H9 (cell line): Measurements from ENCODE around the gene SLC35A1. TPM values are rescaled to one million over a fixed set of nuclear protein-coding genes. Genes with fewer than 3 reads are reported as not detected.

Experiments
- DNase-seq: peaks from one replicate; pipeline ENCODE4 v3.0.0-alpha.2; 2017
- H2AFZ ChIP-seq: one replicate; pipeline ENCODE4 v1.6.1; 2013; ENCODE audit warnings: mild to moderate bottlenecking, low read length, control low read depth, moderate library complexity
- H2AK5ac ChIP-seq: 2 replicates; pipeline ENCODE4 v1.6.1; 2013; ENCODE audit warnings: low read length, control low read depth, mixed read lengths; ENCODE audit not compliant: insufficient read length
- H2BK120ac ChIP-seq: one replicate; pipeline ENCODE4 v1.6.1; 2013; ENCODE audit warnings: low read depth, mild to moderate bottlenecking, low read length, control low read depth, inconsistent platforms; ENCODE audit not compliant: poor library complexity, severe bottlenecking
- H2BK12ac ChIP-seq: 2 replicates; pipeline ENCODE4 v1.6.1; 2013; ENCODE audit warnings: low read length, control low read depth, mixed read lengths, low read depth; ENCODE audit not compliant: insufficient read length
- H2BK15ac ChIP-seq: 2 replicates; pipeline ENCODE4 v1.6.1; 2013; ENCODE audit warnings: low read depth, low read length, control low read depth
- H2BK20ac ChIP-seq: one replicate; pipeline ENCODE4 v1.6.1; 2013; ENCODE audit warnings: low read depth, mild to moderate bottlenecking, low read length, control low read depth, inconsistent platforms; ENCODE audit not compliant: poor library complexity, severe bottlenecking
- H2BK5ac ChIP-seq: 2 replicates; pipeline ENCODE4 v1.6.1; 2013; ENCODE audit warnings: low read length, control low read depth, mixed read lengths; ENCODE audit not compliant: insufficient read length
- H3K14ac ChIP-seq: 2 replicates; pipeline ENCODE4 v1.6.1; 2013; ENCODE audit warnings: low read length, control low read depth; ENCODE audit not compliant: insufficient read depth
- H3K18ac ChIP-seq: 2 replicates; pipeline ENCODE4 v1.6.1; 2013; ENCODE audit warnings: low read depth, mild to moderate bottlenecking, mixed read lengths, low read length, control low read depth; ENCODE audit not compliant: insufficient read length
- H3K23ac ChIP-seq: 2 replicates; pipeline ENCODE4 v1.6.1; 2013; ENCODE audit warnings: low read length, control low read depth, mixed read lengths, low read depth; ENCODE audit not compliant: insufficient read length
- H3K23me2 ChIP-seq: 2 replicates; pipeline ENCODE4 v1.6.1; 2013; ENCODE audit warnings: low read depth, mild to moderate bottlenecking, mixed read lengths, low read length, control low read depth; ENCODE audit not compliant: insufficient read length, poor library complexity, severe bottlenecking
- H3K27ac ChIP-seq: 2 replicates; pipeline ENCODE4 v1.5.1; 2013; ENCODE audit warnings: low read length, control low read depth, mixed read lengths, low read depth; ENCODE audit not compliant: insufficient read length
- H3K27me3 ChIP-seq: 2 replicates; pipeline ENCODE4 v1.6.1; 2013; ENCODE audit warnings: low read length, control low read depth, inconsistent platforms; ENCODE audit not compliant: insufficient read depth
- H3K4ac ChIP-seq: 2 replicates; pipeline ENCODE4 v1.6.1; 2013; ENCODE audit warnings: low read depth, mild to moderate bottlenecking, control low read depth, inconsistent platforms, low read length, moderate library complexity
- H3K4me1 ChIP-seq: 2 replicates; pipeline ENCODE4 v1.6.1; 2013; ENCODE audit warnings: low read length, control low read depth, inconsistent platforms; ENCODE audit not compliant: insufficient read depth
- H3K4me2 ChIP-seq: 2 replicates; pipeline ENCODE4 v1.6.1; 2013; ENCODE audit warnings: low read length, control low read depth, mixed read lengths; ENCODE audit not compliant: insufficient read length, insufficient read depth
- H3K56ac ChIP-seq: 2 replicates; pipeline ENCODE4 v1.6.1; 2013; ENCODE audit warnings: low read depth, mild to moderate bottlenecking, mixed read lengths, low read length, control low read depth; ENCODE audit not compliant: insufficient read length
- H3K79me1 ChIP-seq: 2 replicates; pipeline ENCODE4 v1.6.1; 2013; ENCODE audit warnings: low read depth, mild to moderate bottlenecking, moderate library complexity, low read length, control low read depth, inconsistent platforms; ENCODE audit not compliant: insufficient read depth, poor library complexity, severe bottlenecking
- H3K79me2 ChIP-seq: 2 replicates; pipeline ENCODE4 v1.6.1; 2013; ENCODE audit warnings: low read length, control low read depth, inconsistent platforms; ENCODE audit not compliant: insufficient read depth
- H3K9ac ChIP-seq: 2 replicates; pipeline ENCODE4 v1.6.1; 2013; ENCODE audit warnings: low read length, control low read depth, mixed read lengths; ENCODE audit not compliant: insufficient read length; ENCODE audit errors: extremely low read depth
- H3K9me3 ChIP-seq: one replicate; pipeline ENCODE4 v1.6.1; 2013; ENCODE audit warnings: low read depth, low read length, inconsistent platforms; ENCODE audit not compliant: control insufficient read depth
- H3T11ph ChIP-seq: one replicate; pipeline ENCODE4 v1.6.1; 2013; ENCODE audit warnings: mild to moderate bottlenecking, low read length, control low read depth, inconsistent platforms
- H4K20me1 ChIP-seq: one replicate; pipeline ENCODE4 v1.6.1; 2013; ENCODE audit not compliant: control insufficient read depth, insufficient read length, insufficient read depth
- H4K5ac ChIP-seq: 2 replicates; pipeline ENCODE4 v1.6.1; 2013; ENCODE audit warnings: low read depth, mild to moderate bottlenecking, mixed read lengths, low read length, control low read depth; ENCODE audit not compliant: insufficient read length
- H4K8ac ChIP-seq: replicated peaks from 2 replicates; pipeline ENCODE4 v1.6.1; 2013; ENCODE audit warnings: low read length, control low read depth, mixed read lengths, low read depth; ENCODE audit not compliant: insufficient read length
- H4K91ac ChIP-seq: 2 replicates; pipeline ENCODE4 v1.6.1; 2013; ENCODE audit warnings: low read depth, mild to moderate bottlenecking, moderate library complexity, mixed read lengths, low read length, control low read depth; ENCODE audit not compliant: insufficient read length
- H3K27ac Mint-ChIP-seq, 3 experiments: 2 replicates in 2 of 3; 3 replicates in 1 of 3; pipeline ENCODE4 v1.8.0; 2020 to 2021; ENCODE audit warnings: mixed read lengths in 3 of 3, mild to moderate bottlenecking in 1 of 3, moderate library complexity in 1 of 3
- H3K27me3 Mint-ChIP-seq: 2 replicates; pipeline ENCODE4 v1.8.0; 2021; ENCODE audit warnings: low read depth, mild to moderate bottlenecking, moderate library complexity, mixed read lengths
- H3K36me3 Mint-ChIP-seq, 3 experiments: 2 replicates in 2 of 3; 3 replicates in 1 of 3; pipeline ENCODE4 v1.8.0; 2020 to 2021; ENCODE audit warnings: low read depth in 3 of 3, mixed read lengths in 3 of 3; ENCODE audit not compliant: insufficient read depth in 1 of 3
- H3K4me1 Mint-ChIP-seq, 2 experiments: 2 replicates each; pipeline ENCODE4 v1.8.0; 2020; ENCODE audit warnings: mixed read lengths in 2 of 2
- H3K4me3 Mint-ChIP-seq, 2 experiments: 2 replicates in 1 of 2; 3 replicates in 1 of 2; pipeline ENCODE4 v1.8.0; 2020 to 2021; ENCODE audit warnings: mild to moderate bottlenecking in 2 of 2, mixed read lengths in 2 of 2, moderate library complexity in 1 of 2
- H3K9me3 Mint-ChIP-seq, 2 experiments: 2 replicates in 1 of 2; 3 replicates in 1 of 2; pipeline ENCODE4 v1.8.0; 2020; ENCODE audit warnings: mild to moderate bottlenecking in 2 of 2, mixed read lengths in 2 of 2, moderate library complexity in 1 of 2
- CTCF ChIP-seq: fragments of 200-600 bp; sonication (generic); conservative IDR thresholded peaks from 3 replicates; pipeline ENCODE4 v1.8.0; 2021; ENCODE audit warnings: antibody characterized with exemption, mild to moderate bottlenecking
- WGBS: extraction: QIAGEN DNeasy Blood & Tissue Kit; methylation state at CpG from one replicate; pipeline ENCODE4 v1.1.7; 2013; ENCODE audit warnings: missing lambda C conversion rate, low lambda C conversion rate, mixed read lengths; ENCODE audit not compliant: insufficient read length; ENCODE audit errors: extremely low coverage; 5-methylcytosine and 5-hydroxymethylcytosine counted together
- total RNA-seq: library from RNA; stranded (reverse); gene quantifications from 2 replicates; pipeline ENCODE4 v1.2.1, GENCODE V29; 2021

SLC35A1 gene
- total RNA-seq, 1 experiment from 2014 or later = 6.1 TPM

- Histone ChIP-seq H4K20me1 (no peaks in the 10 kb centered on the region), H2AK5ac (no peak overlapping the region), H3K27ac (no peak overlapping the region), H2BK12ac (no peak overlapping the region), H3K27me3 (no peaks in the 10 kb centered on the region), H4K91ac (no peak overlapping the region), H2BK5ac (no peak overlapping the region), H2BK15ac (no peak overlapping the region), H3K4ac (no peak overlapping the region), H3K14ac (no peak overlapping the region), H2BK20ac (no peak overlapping the region), H3K79me2 (no peaks in the 10 kb centered on the region), H2AFZ (no peak overlapping the region), H3K9me3 (no peaks in the 10 kb centered on the region), H3K4me1 (no peaks in the 10 kb centered on the region), H3K9ac (no peak overlapping the region), H3K23me2 (no peaks in the 10 kb centered on the region), H4K5ac (no peak overlapping the region), H3K23ac (no peak overlapping the region), H3K18ac (no peak overlapping the region), H3K79me1 (no peaks in the 10 kb centered on the region), H2BK120ac (no peak overlapping the region), H3K56ac (no peak overlapping the region), H4K8ac (no peak overlapping the region), H3T11ph (no peak overlapping the region), H3K4me2 (no peak overlapping the region)
- no peaks in the 10 kb centered on the region for H3K27me3 Mint-ChIP-seq
- H3K9me3 Mint-ChIP-seq = peaks cover 0 to 3% of the 10 kb centered on the region in 2 experiments; a peak in 1 of 5 replicates
- no CpG with 5 or more reads among the region's 4 CpGs for WGBS
- no peak overlapping the region for H3K4me3 Mint-ChIP-seq
- no peak overlapping the region for H3K27ac Mint-ChIP-seq
- no peak for DNase-seq
- H3K4me1 Mint-ChIP-seq = no peaks in the 10 kb centered on the region
- no peak for TF ChIP-seq CTCF
- no peaks in the 10 kb centered on the region for H3K36me3 Mint-ChIP-seq
Measured at GRCh38 chr6:87426789-87427188, 46.0 kb upstream of the SLC35A1 start.
